MM.1S (cell line): ENCODE measurements around the gene PHF21A.

Source experiments
- CTCF ChIP-seq: fragments of 300-600 bp; sonication (generic); IDR thresholded peaks from 2 replicates; pipeline ENCODE4 v1.5.1; 2016; ENCODE audit warnings: antibody characterized with exemption, low read length, mixed read lengths
- EZH2phosphoT487 ChIP-seq: fragments of 300-600 bp; sonication (generic); IDR thresholded peaks from 2 replicates; pipeline ENCODE4 v1.6.1; 2018; ENCODE audit warnings: antibody characterized with exemption, low read length

DNA sequence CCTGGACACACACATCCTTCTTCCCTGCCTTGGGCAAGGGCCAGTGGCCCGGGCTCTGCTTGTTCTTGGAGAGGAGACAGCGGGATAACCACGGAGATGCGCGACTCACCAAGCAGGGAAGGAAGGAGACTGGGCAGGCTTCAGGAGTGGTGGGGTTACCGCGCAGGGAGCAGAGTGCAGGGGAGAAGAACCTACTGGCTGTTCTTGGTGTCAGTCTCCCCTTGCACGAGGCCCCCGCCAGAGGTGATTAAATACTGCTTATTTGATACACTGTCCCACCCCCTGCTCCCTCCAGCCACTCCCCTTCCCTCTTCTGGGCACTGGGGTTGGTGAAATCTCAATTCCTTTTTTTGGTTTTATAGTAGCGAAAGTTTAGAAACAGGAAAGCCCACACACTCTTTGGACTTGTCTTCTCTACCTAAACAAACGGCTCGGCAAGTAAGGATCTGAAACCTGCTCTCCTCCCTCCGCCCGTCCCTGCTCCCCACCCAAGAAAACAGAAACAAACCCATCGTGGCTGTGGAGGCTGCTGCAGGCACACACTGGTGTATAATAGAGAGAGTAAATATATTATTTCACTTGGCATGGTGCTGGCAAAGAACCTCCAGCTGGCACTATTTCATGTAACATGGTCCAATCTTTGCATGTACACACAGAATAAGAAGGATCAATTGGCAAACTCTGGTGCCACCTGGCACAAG lies 188.0 kb downstream of the PHF21A start:
- TF ChIP-seq CTCF (no peak), EZH2phosphoT487 (no peak)
